ENCODE measurements around the gene XRCC4.

Gene XRCC4

GRCh38 chr5:83192947-83193346 lies 115.6 kb downstream of the XRCC4 start:
- H3K27me3 ChIP-seq (replicated peaks; ENCODE audit: control insufficient read depth, insufficient read depth, low read length), result no peaks in the 10 kb centered on the region
- no peak overlapping the region for H3K9ac ChIP-seq (ENCODE audit: low read length)
- H3K4me1 ChIP-seq (ENCODE audit: control insufficient read depth, insufficient read depth, low read length), result no peaks in the 10 kb centered on the region
- H3K9me3 ChIP-seq (ENCODE audit: control insufficient read depth, low read length), result no peaks in the 10 kb centered on the region
- H3K36me3 ChIP-seq (ENCODE audit: control insufficient read depth, insufficient read depth, low read length, severe bottlenecking), result no peaks in the 10 kb centered on the region
- DNase-seq (ENCODE audit: low read depth), result no peak
- H3K4me3 ChIP-seq (ENCODE audit: low read length), result no peak overlapping the region

GRCh38 chr5:83197326-83197967 lies 120.1 kb downstream of the XRCC4 start:
- Histone ChIP-seq H3K4me1 (ENCODE audit: control insufficient read depth, insufficient read depth, low read length) (no peaks in the 10 kb centered on the region), H3K9me3 (ENCODE audit: control insufficient read depth, low read length) (no peaks in the 10 kb centered on the region), H3K9ac (ENCODE audit: low read length) (no peak overlapping the region), H3K27me3 (replicated peaks; ENCODE audit: control insufficient read depth, insufficient read depth, low read length) (no peaks in the 10 kb centered on the region), H3K36me3 (ENCODE audit: control insufficient read depth, insufficient read depth, low read length, severe bottlenecking) (no peaks in the 10 kb centered on the region), H3K4me3 (ENCODE audit: low read length) (no peak overlapping the region)
- no peak for DNase-seq (ENCODE audit: low read depth)

- no peaks in the 10 kb centered on the region for H3K27me3 ChIP-seq (replicated peaks; ENCODE audit: control insufficient read depth, insufficient read depth, low read length)
- no peak overlapping the region for H3K9ac ChIP-seq (ENCODE audit: low read length)
- H3K4me1 ChIP-seq (ENCODE audit: control insufficient read depth, insufficient read depth, low read length), result no peaks in the 10 kb centered on the region
- H3K9me3 ChIP-seq (ENCODE audit: control insufficient read depth, low read length), result no peaks in the 10 kb centered on the region
- no peaks in the 10 kb centered on the region for H3K36me3 ChIP-seq (ENCODE audit: control insufficient read depth, insufficient read depth, low read length, severe bottlenecking)
- no peak for DNase-seq (ENCODE audit: low read depth)
- H3K4me3 ChIP-seq (ENCODE audit: low read length), result no peak overlapping the region
Observed at GRCh38 chr5:83199126-83199525, 121.8 kb downstream of the XRCC4 start.

- DNase-seq (ENCODE audit: low read depth), result no peak
- no peaks in the 10 kb centered on the region for H3K27me3 ChIP-seq (replicated peaks; ENCODE audit: control insufficient read depth, insufficient read depth, low read length)
- H3K9me3 ChIP-seq (ENCODE audit: control insufficient read depth, low read length), result no peaks in the 10 kb centered on the region
- H3K9ac ChIP-seq (ENCODE audit: low read length), result no peak overlapping the region
- no peaks in the 10 kb centered on the region for H3K36me3 ChIP-seq (ENCODE audit: control insufficient read depth, insufficient read depth, low read length, severe bottlenecking)
- H3K4me3 ChIP-seq (ENCODE audit: low read length), result no peak overlapping the region
- H3K4me1 ChIP-seq (ENCODE audit: control insufficient read depth, insufficient read depth, low read length), result peaks cover 1% of the 10 kb centered on the region
Observed at GRCh38 chr5:83204651-83205050, 127.3 kb downstream of the XRCC4 start.

GRCh38 chr5:83209963-83210362 lies 132.6 kb downstream of the XRCC4 start:
- no peak overlapping the region for H3K4me3 ChIP-seq (ENCODE audit: low read length)
- no peaks in the 10 kb centered on the region for H3K36me3 ChIP-seq (ENCODE audit: control insufficient read depth, insufficient read depth, low read length, severe bottlenecking)

GRCh38 chr5:83219077-83219476 lies 141.7 kb downstream of the XRCC4 start:
- Histone ChIP-seq H3K4me3 (ENCODE audit: low read length) (no peak overlapping the region), H3K27me3 (replicated peaks; ENCODE audit: control insufficient read depth, insufficient read depth, low read length) (no peaks in the 10 kb centered on the region), H3K9me3 (ENCODE audit: control insufficient read depth, low read length) (no peaks in the 10 kb centered on the region), H3K9ac (ENCODE audit: low read length) (no peak overlapping the region), H3K4me1 (ENCODE audit: control insufficient read depth, insufficient read depth, low read length) (no peaks in the 10 kb centered on the region), H3K36me3 (ENCODE audit: control insufficient read depth, insufficient read depth, low read length, severe bottlenecking) (no peaks in the 10 kb centered on the region)
- no peak for DNase-seq (ENCODE audit: low read depth)

More at GRCh38 chr5:83209963-83210362, 132.6 kb downstream of the XRCC4 start:
- no peak for DNase-seq (ENCODE audit: low read depth)
- Histone ChIP-seq H3K4me1 (ENCODE audit: control insufficient read depth, insufficient read depth, low read length) (peaks cover 14% of the 10 kb centered on the region), H3K27me3 (replicated peaks; ENCODE audit: control insufficient read depth, insufficient read depth, low read length) (no peaks in the 10 kb centered on the region), H3K9me3 (ENCODE audit: control insufficient read depth, low read length) (no peaks in the 10 kb centered on the region), H3K9ac (ENCODE audit: low read length) (no peak overlapping the region)

- DNase-seq (ENCODE audit: low read depth), result no peak
- Histone ChIP-seq H3K27me3 (replicated peaks; ENCODE audit: control insufficient read depth, insufficient read depth, low read length) (no peaks in the 10 kb centered on the region), H3K9ac (ENCODE audit: low read length) (no peak overlapping the region), H3K4me3 (ENCODE audit: low read length) (no peak overlapping the region), H3K9me3 (ENCODE audit: control insufficient read depth, low read length) (no peaks in the 10 kb centered on the region), H3K36me3 (ENCODE audit: control insufficient read depth, insufficient read depth, low read length, severe bottlenecking) (no peaks in the 10 kb centered on the region), H3K4me1 (ENCODE audit: control insufficient read depth, insufficient read depth, low read length) (no peaks in the 10 kb centered on the region)
Observed at GRCh38 chr5:83219495-83219894, 142.1 kb downstream of the XRCC4 start.

GRCh38 chr5:83220331-83220730 lies 143.0 kb downstream of the XRCC4 start:
- Histone ChIP-seq H3K36me3 (ENCODE audit: control insufficient read depth, insufficient read depth, low read length, severe bottlenecking) (no peaks in the 10 kb centered on the region), H3K9ac (ENCODE audit: low read length) (no peak overlapping the region), H3K27me3 (replicated peaks; ENCODE audit: control insufficient read depth, insufficient read depth, low read length) (no peaks in the 10 kb centered on the region), H3K9me3 (ENCODE audit: control insufficient read depth, low read length) (no peaks in the 10 kb centered on the region), H3K4me3 (ENCODE audit: low read length) (no peak overlapping the region), H3K4me1 (ENCODE audit: control insufficient read depth, insufficient read depth, low read length) (no peaks in the 10 kb centered on the region)
- no peak for DNase-seq (ENCODE audit: low read depth)

- Histone ChIP-seq H3K9ac (ENCODE audit: low read length) (no peak overlapping the region), H3K27me3 (replicated peaks; ENCODE audit: control insufficient read depth, insufficient read depth, low read length) (no peaks in the 10 kb centered on the region), H3K36me3 (ENCODE audit: control insufficient read depth, insufficient read depth, low read length, severe bottlenecking) (no peaks in the 10 kb centered on the region), H3K4me1 (ENCODE audit: control insufficient read depth, insufficient read depth, low read length) (no peaks in the 10 kb centered on the region), H3K4me3 (ENCODE audit: low read length) (no peak overlapping the region), H3K9me3 (ENCODE audit: control insufficient read depth, low read length) (no peaks in the 10 kb centered on the region)
- DNase-seq (ENCODE audit: low read depth), result no peak
Observed at GRCh38 chr5:83222906-83223305, 145.6 kb downstream of the XRCC4 start.

- no peaks in the 10 kb centered on the region for H3K36me3 ChIP-seq (ENCODE audit: control insufficient read depth, insufficient read depth, low read length, severe bottlenecking)
Observed at GRCh38 chr5:83227611-83228010, 150.3 kb downstream of the XRCC4 start.

GRCh38 chr5:83230511-83230910 lies 153.2 kb downstream of the XRCC4 start:
- Histone ChIP-seq H3K4me1 (ENCODE audit: control insufficient read depth, insufficient read depth, low read length) (no peaks in the 10 kb centered on the region), H3K4me3 (ENCODE audit: low read length) (no peak overlapping the region), H3K9me3 (ENCODE audit: control insufficient read depth, low read length) (no peaks in the 10 kb centered on the region), H3K27me3 (replicated peaks; ENCODE audit: control insufficient read depth, insufficient read depth, low read length) (no peaks in the 10 kb centered on the region), H3K9ac (ENCODE audit: low read length) (no peak overlapping the region), H3K36me3 (ENCODE audit: control insufficient read depth, insufficient read depth, low read length, severe bottlenecking) (no peaks in the 10 kb centered on the region)
- DNase-seq (ENCODE audit: low read depth), result no peak

More at GRCh38 chr5:83227611-83228010, 150.3 kb downstream of the XRCC4 start:
- no peaks in the 10 kb centered on the region for H3K9me3 ChIP-seq (ENCODE audit: control insufficient read depth, low read length)
- no peak overlapping the region for H3K4me3 ChIP-seq (ENCODE audit: low read length)
- H3K27me3 ChIP-seq (replicated peaks; ENCODE audit: control insufficient read depth, insufficient read depth, low read length), result no peaks in the 10 kb centered on the region
- H3K4me1 ChIP-seq (ENCODE audit: control insufficient read depth, insufficient read depth, low read length), result no peaks in the 10 kb centered on the region
- DNase-seq (ENCODE audit: low read depth), result peak; percentile 29
- H3K9ac ChIP-seq (ENCODE audit: low read length), result no peak overlapping the region

GRCh38 chr5:83244516-83244915 lies 167.2 kb downstream of the XRCC4 start:
- Histone ChIP-seq H3K9me3 (ENCODE audit: control insufficient read depth, low read length) (no peaks in the 10 kb centered on the region), H3K4me1 (ENCODE audit: control insufficient read depth, insufficient read depth, low read length) (peaks cover 2% of the 10 kb centered on the region), H3K9ac (ENCODE audit: low read length) (no peak overlapping the region), H3K27me3 (replicated peaks; ENCODE audit: control insufficient read depth, insufficient read depth, low read length) (no peaks in the 10 kb centered on the region), H3K36me3 (ENCODE audit: control insufficient read depth, insufficient read depth, low read length, severe bottlenecking) (no peaks in the 10 kb centered on the region), H3K4me3 (ENCODE audit: low read length) (no peak overlapping the region)
- DNase-seq (ENCODE audit: low read depth), result no peak
